ENCODE data around the gene PRSS57.
"Not testable (repeated sequence)": the region's sequence is repeated elsewhere in the genome, so short reads cannot be mapped to it uniquely, and the experiment has no call there.

Gene PRSS57

GRCh38 chr19:674282-675151 is 20.7 kb downstream of the PRSS57 start:
- no peak for DNase-seq (ENCODE audit: low read depth)

GRCh38 chr19:670609-671075 is 24.6 kb downstream of the PRSS57 start:
- DNase-seq (ENCODE audit: low read depth), result no peak

GRCh38 chr19:668675-669434 is 26.4 kb downstream of the PRSS57 start:
- not testable (repeated sequence) for DNase-seq (ENCODE audit: low read depth)

- DNase-seq (ENCODE audit: low read depth), result not testable (repeated sequence)
Measured at GRCh38 chr19:666985-667573, 28.2 kb downstream of the PRSS57 start.

GRCh38 chr19:664913-665443 is 30.3 kb downstream of the PRSS57 start:
- peak; percentile 56 for DNase-seq (ENCODE audit: low read depth)

- DNase-seq (ENCODE audit: low read depth), result no peak
Measured at GRCh38 chr19:663682-664117, 31.6 kb downstream of the PRSS57 start.

GRCh38 chr19:662962-663681 is 32.1 kb downstream of the PRSS57 start, which contains the start of gene RNF126:
TSS of gene RNF126 (minus strand) at chr19:663214. CDS start at chr19:663121, 93 bp downstream.
- DNase-seq (ENCODE audit: low read depth), result peak; percentile 95

- DNase-seq (ENCODE audit: low read depth), result peak; percentile 61
Measured at GRCh38 chr19:662207-662961, 32.9 kb downstream of the PRSS57 start.

GRCh38 chr19:661427-662196 is 33.6 kb downstream of the PRSS57 start:
- peak; percentile 40 for DNase-seq (ENCODE audit: low read depth)

- DNase-seq (ENCODE audit: low read depth), result no peak
Measured at GRCh38 chr19:660793-661426, 34.3 kb downstream of the PRSS57 start.

- DNase-seq (ENCODE audit: low read depth), result peak; percentile 50
Measured at GRCh38 chr19:658916-659839, 36.1 kb downstream of the PRSS57 start.

- no peak for DNase-seq (ENCODE audit: low read depth)
Measured at GRCh38 chr19:658059-658839, 37.0 kb downstream of the PRSS57 start.

GRCh38 chr19:657611-658010 is 37.6 kb downstream of the PRSS57 start:
- DNase-seq (ENCODE audit: low read depth), result no peak

GRCh38 chr19:656751-657559 is 38.3 kb downstream of the PRSS57 start:
- DNase-seq (ENCODE audit: low read depth), result no peak

- DNase-seq (ENCODE audit: low read depth), result no peak
Measured at GRCh38 chr19:655691-656090, 39.6 kb downstream of the PRSS57 start.

GRCh38 chr19:653425-653824 is 41.8 kb downstream of the PRSS57 start:
- no peak for DNase-seq (ENCODE audit: low read depth)

Data from stimulated activated CD8-positive, alpha-beta memory T cell treated with anti-CD3 and anti-CD28 coated beads, Interleukin-12 subunit alpha, Interleukin-12 subunit beta, amount 100 ng/mL, for 4 hours (primary cell).